ENCODE measurements around the gene NEDD4. TPM values are rescaled to one million over a fixed set of nuclear protein-coding genes. Genes with fewer than 3 reads are reported as not detected.

Gene NEDD4
- total and polyA plus RNA-seq, 2 of the 4 experiments (the other 2 are of a cell fraction), result 27.4 to 80.7 TPM

DNA sequence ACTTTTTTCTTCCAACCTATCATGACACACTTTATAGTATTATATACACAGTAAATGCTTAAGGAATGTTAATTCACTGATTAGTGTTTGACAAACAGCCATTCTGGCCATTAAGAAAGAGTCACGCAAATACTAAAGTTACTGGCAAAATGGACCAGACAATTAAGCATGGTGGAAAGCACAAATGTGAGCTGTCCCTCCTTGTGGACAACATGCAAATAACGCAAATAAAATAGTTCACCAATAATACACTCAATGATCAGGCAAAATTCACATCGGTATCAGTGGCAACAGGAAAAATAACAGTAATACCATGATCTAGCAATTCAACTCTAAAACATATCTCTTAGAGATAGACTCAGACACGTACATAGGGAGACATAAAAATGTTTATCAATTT lies 71.7 kb downstream of the NEDD4 start:
- no peak overlapping the region for H3K4me3 ChIP-seq (ENCODE audit: insufficient read depth, low read depth, low read length)
- ATAC-seq (ENCODE audit: low read depth) (no peak), DNase-seq (no peak)
- no peak overlapping the region for H3K4me2 ChIP-seq (ENCODE audit: low read depth, low read length)
- no peaks in the 10 kb centered on the region for H3K9me3 ChIP-seq (ENCODE audit: control insufficient read depth, insufficient read depth, low read length)
- H2BK120ac ChIP-seq (ENCODE audit: low read depth, low read length), result no peak overlapping the region
- H3K27me3 ChIP-seq (ENCODE audit: control insufficient read depth, insufficient read depth, low read length), result no peaks in the 10 kb centered on the region
- dilution Hi-C loops (cut with HindIII; ENCODE audit: low sequenced_read_pairs, unreplicated experiment) (no loop called here), intact Hi-C loops (cut with micrococcal nuclease) (loop anchor here (2.0 kb wide), 1 partner anchor 131 kb away; no protein-coding TSS in a partner anchor), in situ Hi-C loops (cut with MboI; ENCODE audit: low sequenced_read_pairs) (no loop called here)
- H3K27ac ChIP-seq (ENCODE audit: insufficient read depth, low read length), result no peak overlapping the region
- WGBS, 2 experiments (ENCODE audit: extremely low coverage in 2 of 2, insufficient read length in 1 of 2), result 100% methylated on average over 1 of the region's 4 CpGs; no CpG with 5 or more reads in 1 of the 2 experiments
- no TSS peak for BruUV-seq (replicated peaks)
- H2BK15ac ChIP-seq (ENCODE audit: low read depth, low read length), result no peak overlapping the region
- no peak overlapping the region for H2AK5ac ChIP-seq (ENCODE audit: low read depth, low read length)
- no peak overlapping the region for H3K56ac ChIP-seq (ENCODE audit: extremely low read depth, insufficient read depth, low read length)
- no peak overlapping the region for H4K8ac ChIP-seq (ENCODE audit: low read depth in 2 of 2, low read length in 2 of 2)
- no peak overlapping the region for H3K23ac ChIP-seq (ENCODE audit: low read depth, low read length)
- H3K4me1 ChIP-seq (ENCODE audit: control insufficient read depth, insufficient read depth, low read length), result no peaks in the 10 kb centered on the region
- H4K20me1 ChIP-seq (ENCODE audit: insufficient read depth, low read length), result no peaks in the 10 kb centered on the region
- CTCF ChIA-PET, result no interaction called here
- no peak overlapping the region for H2AFZ ChIP-seq (replicated peaks; ENCODE audit: low read length, poor library complexity)
- H3K14ac ChIP-seq (replicated peaks; ENCODE audit: low read depth, low read length), result no peak overlapping the region
- H3K18ac ChIP-seq (ENCODE audit: low read depth, low read length), result no peak overlapping the region
- H3K36me3 ChIP-seq (ENCODE audit: control insufficient read depth, insufficient read depth, low read length), result no peaks in the 10 kb centered on the region
- no peak overlapping the region for H4K5ac ChIP-seq (ENCODE audit: low read depth, low read length)
- POLR2A ChIA-PET (ENCODE audit: unreplicated experiment), result no interaction called here
- H3K4ac ChIP-seq (ENCODE audit: low read depth, low read length), result no peak overlapping the region
- peaks cover 3% of the 10 kb centered on the region; the same call in 1 of the 2 replicates for H3K9me1 ChIP-seq (ENCODE audit: insufficient read depth, low read length)
- H3K9ac ChIP-seq (ENCODE audit: low read depth, low read length), result no peak overlapping the region
- H3K79me1 ChIP-seq (ENCODE audit: low read depth in 1 of 2, low read length in 2 of 2), result peaks cover 13 to 23% of the 10 kb centered on the region in 2 experiments
- TF ChIP-seq, protein P1, sequence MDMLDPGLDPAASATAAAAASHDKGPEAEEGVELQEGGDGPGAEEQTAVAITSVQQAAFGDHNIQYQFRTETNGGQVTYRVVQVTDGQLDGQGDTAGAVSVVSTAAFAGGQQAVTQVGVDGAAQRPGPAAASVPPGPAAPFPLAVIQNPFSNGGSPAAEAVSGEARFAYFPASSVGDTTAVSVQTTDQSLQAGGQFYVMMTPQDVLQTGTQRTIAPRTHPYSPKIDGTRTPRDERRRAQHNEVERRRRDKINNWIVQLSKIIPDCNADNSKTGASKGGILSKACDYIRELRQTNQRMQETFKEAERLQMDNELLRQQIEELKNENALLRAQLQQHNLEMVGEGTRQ (IDR thresholded peaks at IDR 0.05; ENCODE audit: low read depth, low read length), result no peak
- TF ChIP-seq POLR2A (IDR thresholded peaks at IDR 0.05; ENCODE audit: low read depth, low read length) (no peak), RFX5 (IDR thresholded peaks at IDR 0.05; ENCODE audit: low read depth, low read length) (no peak)
- H2AK9ac ChIP-seq (replicated peaks; ENCODE audit: low read depth, low read length, poor library complexity), result no peak overlapping the region
- H2BK20ac ChIP-seq (ENCODE audit: low read depth, low read length), result no peak overlapping the region
- H4K91ac ChIP-seq (ENCODE audit: insufficient read depth, low read depth, low read length), result no peak overlapping the region
- H2BK5ac ChIP-seq (ENCODE audit: low read depth, low read length, poor library complexity, severe bottlenecking), result no peak overlapping the region

Data from IMR-90 (cell line).